Thoracic aorta endothelial cell (primary cell): ENCODE results near the gene TXLNG. TPM values are rescaled to one million over a fixed set of nuclear protein-coding genes. Genes with fewer than 3 reads are reported as not detected.

Source experiments
- small RNA-seq: library from RNA; depleted of rRNA; stranded (forward); fragments of <200 nt; gene quantifications from one replicate; pipeline ENCODE3, GENCODE V24; 2012
- total RNA-seq: library from RNA; depleted of rRNA; stranded (reverse); fragments of >200 nt; gene quantifications from 2 replicates; pipeline ENCODE4 v1.2.3, GENCODE V29; 2012

TXLNG gene
- 11.2 and 19.3 TPM in 2 replicates for total RNA-seq

DNA sequence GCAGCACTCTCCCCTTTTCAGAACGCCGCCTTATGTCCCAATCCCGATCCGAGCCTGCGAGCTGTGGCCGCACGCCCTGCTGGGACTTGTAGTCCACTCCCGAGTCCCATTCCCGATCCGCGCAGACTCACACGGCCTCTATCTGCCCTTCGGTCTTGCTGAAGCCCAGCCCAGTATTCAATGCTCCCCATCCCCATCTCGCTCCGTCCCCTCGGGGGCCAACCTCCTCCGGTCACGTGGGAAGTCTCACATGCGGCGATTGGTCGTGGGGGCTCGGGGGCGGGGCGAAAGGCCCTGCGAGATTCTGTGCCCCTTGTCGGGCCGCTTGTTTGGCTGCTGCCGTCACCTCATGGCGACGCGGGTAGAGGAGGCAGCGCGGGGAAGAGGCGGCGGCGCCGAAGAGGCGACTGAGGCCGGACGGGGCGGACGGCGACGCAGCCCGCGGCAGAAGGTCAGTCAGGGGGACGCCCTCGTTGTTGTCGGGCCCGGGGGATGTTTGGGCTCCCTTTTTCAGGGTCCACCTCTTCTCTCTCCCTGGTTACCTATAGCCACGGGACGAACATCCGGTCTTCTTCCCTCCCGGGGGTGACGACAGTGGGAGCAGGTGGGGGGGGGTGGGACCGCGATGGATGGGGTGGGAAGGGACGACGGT lies at the start of gene TXLNG:
Gene TXLNG, plus strand, starts transcription at position 328 of the 652 bp plus-strand sequence. Its CDS starts 22 bp downstream, at position 350.

DNA sequence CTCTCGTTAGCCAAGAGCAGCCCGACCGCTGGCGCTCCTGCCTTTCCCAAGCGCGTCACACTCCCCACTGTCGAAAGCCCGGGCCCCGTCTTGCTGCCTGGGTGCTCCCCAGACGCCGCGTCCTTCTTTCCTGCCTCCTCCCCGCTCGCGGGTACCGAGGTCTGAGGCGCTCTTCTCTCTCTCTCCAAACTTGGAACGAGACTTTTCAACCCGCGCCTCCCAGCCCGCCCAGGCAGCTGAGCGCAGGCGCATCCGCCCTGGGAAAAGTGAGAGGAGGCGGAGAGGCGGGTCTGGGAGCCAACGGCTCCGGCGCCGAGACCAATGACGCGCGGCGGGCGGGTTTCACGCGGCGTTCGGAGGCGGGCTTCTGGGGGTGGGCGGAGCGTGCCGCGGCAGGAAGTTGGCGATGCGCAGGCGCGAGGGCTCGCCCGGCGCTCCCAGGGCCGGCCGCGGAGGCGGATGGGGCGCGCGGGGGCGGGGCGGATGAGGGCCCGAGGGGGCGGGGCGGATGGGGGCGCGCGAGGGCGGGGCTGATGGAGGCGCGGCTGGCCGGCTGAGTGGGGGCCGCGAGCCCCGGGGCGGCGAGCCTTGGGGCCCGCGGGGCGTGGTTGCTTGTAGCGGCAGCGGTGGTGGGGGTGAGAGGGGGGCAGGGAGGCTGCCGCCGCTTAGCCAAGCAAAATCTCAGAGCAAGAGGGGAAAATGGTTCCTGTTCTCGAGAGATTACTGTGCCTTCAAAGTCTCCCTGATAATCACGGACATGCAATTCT lies 84.0 kb downstream of the TXLNG start, which contains the start of gene RBBP7:
Gene RBBP7, minus strand, starts transcription at position 268 of the 767 bp plus-strand sequence. CDS start 309 bp downstream, outside the sequence.

Small RNA genes within 50 kb of the gene (small RNA-seq; reads per million reads assigned to genes)
- 0.21 reads per million for gene RNU4-6P
- not detected for gene RNU7-56P
- not detected for gene RPL12P49

Other genes with a start within 250 kb of the TXLNG start
- gene S100G, start 136.3 kb upstream of the TXLNG start, total RNA-seq: not detected in 2 replicates
- gene CTPS2, start 73.8 kb upstream of the TXLNG start, total RNA-seq: 16.5 and 18.5 TPM in 2 replicates
- gene SYAP1, start 66.9 kb upstream of the TXLNG start, total RNA-seq: 31.6 and 43.2 TPM in 2 replicates
- gene RBBP7, start 83.9 kb downstream of the TXLNG start, total RNA-seq: 179 and 189 TPM in 2 replicates
- 4.4 and 6.5 TPM in 2 replicates for gene REPS2, start 160.2 kb downstream of the TXLNG start, total RNA-seq